ENCODE data around the gene NDUFB3.

Gene NDUFB3

GRCh38 chr2:201130524-201131186 lies 58.9 kb downstream of the NDUFB3 start:
- peak; percentile 85 for DNase-seq

- DNase-seq = no peak
Measured at GRCh38 chr2:201132518-201132917, 60.7 kb downstream of the NDUFB3 start.

All from fibroblast of skin of right quadriceps (primary cell).